ENCODE results near the gene TMEM239. TPM values are rescaled to one million over a fixed set of nuclear protein-coding genes. Genes with fewer than 3 reads are reported as not detected.

TMEM239 gene
- polyA plus RNA-seq, 1 of the 3 experiments (the other 2 are of a cell fraction): 0.02 TPM

DNA sequence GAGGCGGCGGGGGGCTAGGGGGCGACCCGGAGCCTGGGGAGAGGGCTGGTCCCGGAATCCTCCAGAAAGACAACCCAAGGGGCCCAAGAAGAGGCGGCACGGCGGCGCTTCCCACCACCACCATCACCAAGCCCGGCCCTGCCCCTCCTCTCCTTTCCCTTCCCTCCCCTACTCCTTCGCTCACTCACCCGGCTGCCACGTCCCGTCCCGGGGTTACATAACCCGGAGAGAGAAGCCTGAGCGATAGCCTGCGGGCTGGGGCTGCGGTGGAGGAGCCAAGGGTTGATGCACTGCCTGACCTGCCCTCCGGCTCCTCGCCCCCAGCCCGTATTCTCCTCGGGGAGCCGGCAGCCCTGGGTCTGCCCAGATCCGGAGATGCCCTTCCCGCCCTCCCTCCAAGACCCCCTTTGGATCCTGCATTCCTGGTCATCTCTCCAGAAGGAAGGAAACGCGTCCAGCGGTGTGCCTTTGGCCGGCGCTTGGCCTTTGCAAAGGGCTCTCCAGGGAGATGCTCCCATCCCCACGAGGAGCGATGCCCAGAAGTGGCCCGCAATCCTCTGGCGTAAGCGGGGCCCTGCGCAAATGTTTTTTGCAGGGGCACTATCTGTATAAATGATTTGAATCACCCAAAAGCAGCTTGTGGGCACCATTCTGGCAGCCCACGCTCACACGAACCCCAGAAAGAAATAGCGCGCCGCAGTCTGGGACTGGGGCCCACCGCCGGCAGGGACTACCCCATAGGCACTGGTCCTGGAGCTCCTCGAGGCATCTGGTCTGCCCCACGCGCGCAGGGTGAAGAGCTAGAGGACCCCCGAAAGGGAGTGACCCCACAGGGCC lies 11.1 kb upstream of the TMEM239 start:
- Histone ChIP-seq H3K27ac (ENCODE audit: low read depth in 2 of 2, low read length in 1 of 2) (no peak overlapping the region), H3K79me2 (ENCODE audit: insufficient read depth) (no peaks in the 10 kb centered on the region), H3K9me2 (no peaks in the 10 kb centered on the region), H3K36me3 (replicated peaks in 1 of 2; ENCODE audit: control insufficient read depth in 1 of 2, insufficient read depth in 2 of 2, low read length in 1 of 2) (no peaks in the 10 kb centered on the region), H2AFZ (ENCODE audit: low read depth) (no peak overlapping the region), H3F3A (replicated peaks; ENCODE audit: insufficient read depth) (no peaks in the 10 kb centered on the region), H3K4me1 (ENCODE audit: control insufficient read depth in 1 of 2, insufficient read depth in 2 of 2, low read depth in 1 of 2, low read length in 1 of 2) (peaks cover 0 to 6% of the 10 kb centered on the region in 2 experiments; a peak in 1 of 4 replicates), H3K27me3 (ENCODE audit: insufficient read depth) (no peaks in the 10 kb centered on the region), H4K20me1 (ENCODE audit: insufficient read depth) (no peaks in the 10 kb centered on the region), H3K9me3 (no peaks in the 10 kb centered on the region), H3K4me3 (ENCODE audit: low read depth in 2 of 2, low read length in 1 of 2) (no peak overlapping the region), H3K9ac (no peak overlapping the region), H3K4me2 (no peak overlapping the region)
- TF ChIP-seq RXRA (IDR thresholded peaks at IDR 0.05; ENCODE audit: borderline replicate concordance, low read depth) (no peak), MAX (IDR thresholded peaks at IDR 0.05; ENCODE audit: low read depth) (no peak), EZH2phosphoT487 (IDR thresholded peaks at IDR 0.05; ENCODE audit: borderline replicate concordance, low read depth) (no peak), TAF1 (IDR thresholded peaks at IDR 0.05; ENCODE audit: borderline replicate concordance, low read depth, low read length) (no peak), FOSL2 (IDR thresholded peaks at IDR 0.05; ENCODE audit: borderline replicate concordance, low read depth) (no peak)
- TF ChIP-seq, protein P1, sequence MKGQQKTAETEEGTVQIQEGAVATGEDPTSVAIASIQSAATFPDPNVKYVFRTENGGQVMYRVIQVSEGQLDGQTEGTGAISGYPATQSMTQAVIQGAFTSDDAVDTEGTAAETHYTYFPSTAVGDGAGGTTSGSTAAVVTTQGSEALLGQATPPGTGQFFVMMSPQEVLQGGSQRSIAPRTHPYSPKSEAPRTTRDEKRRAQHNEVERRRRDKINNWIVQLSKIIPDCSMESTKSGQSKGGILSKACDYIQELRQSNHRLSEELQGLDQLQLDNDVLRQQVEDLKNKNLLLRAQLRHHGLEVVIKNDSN (IDR thresholded peaks at IDR 0.05; ENCODE audit: borderline replicate concordance, low read depth): no peak
- TF ChIP-seq, protein P2, sequence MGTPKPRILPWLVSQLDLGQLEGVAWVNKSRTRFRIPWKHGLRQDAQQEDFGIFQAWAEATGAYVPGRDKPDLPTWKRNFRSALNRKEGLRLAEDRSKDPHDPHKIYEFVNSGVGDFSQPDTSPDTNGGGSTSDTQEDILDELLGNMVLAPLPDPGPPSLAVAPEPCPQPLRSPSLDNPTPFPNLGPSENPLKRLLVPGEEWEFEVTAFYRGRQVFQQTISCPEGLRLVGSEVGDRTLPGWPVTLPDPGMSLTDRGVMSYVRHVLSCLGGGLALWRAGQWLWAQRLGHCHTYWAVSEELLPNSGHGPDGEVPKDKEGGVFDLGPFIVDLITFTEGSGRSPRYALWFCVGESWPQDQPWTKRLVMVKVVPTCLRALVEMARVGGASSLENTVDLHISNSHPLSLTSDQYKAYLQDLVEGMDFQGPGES (IDR thresholded peaks at IDR 0.05; ENCODE audit: low read depth, low read length): no peak
- DNase-seq: peak; percentile 25
- WGBS (ENCODE audit: low lambda C conversion rate): 74% methylated on average over 39 of the region's 49 CpGs
- CTCF ChIA-PET: no interaction called here
- POLR2A ChIA-PET: no interaction called here

DNA sequence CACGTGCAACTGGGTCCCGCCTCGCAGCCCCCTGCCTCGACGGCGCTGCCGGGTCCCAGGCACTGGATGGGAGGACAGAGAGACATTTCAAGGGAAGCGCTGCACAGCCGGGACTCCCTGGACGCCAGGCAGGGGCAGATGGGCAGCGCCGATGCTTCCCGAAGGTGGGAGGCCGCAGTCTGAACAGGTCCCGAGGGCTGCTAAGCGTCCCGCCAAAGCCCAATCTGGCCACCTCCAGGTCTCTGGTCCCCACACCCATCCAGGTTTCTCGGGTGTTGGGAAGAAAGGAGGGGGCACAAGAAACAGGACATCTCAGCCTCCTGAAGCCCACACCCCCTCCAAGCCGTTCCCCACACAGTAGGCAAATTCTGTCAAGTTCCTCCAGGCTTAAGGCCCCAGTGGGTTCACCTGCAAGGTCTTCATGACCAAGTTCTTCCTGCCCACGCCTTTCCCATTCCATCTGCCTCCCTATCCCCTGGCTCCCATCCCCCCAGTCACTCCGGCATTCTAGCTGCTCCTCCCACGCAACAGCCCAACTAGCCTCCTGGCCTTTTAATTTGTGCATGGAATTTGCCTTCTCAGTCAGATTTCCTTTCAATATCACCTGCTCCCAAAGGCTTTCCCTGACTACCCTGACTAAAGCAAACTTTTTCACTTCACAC lies 10.3 kb upstream of the TMEM239 start:
- Histone ChIP-seq H3K4me3 (ENCODE audit: low read depth in 2 of 2, low read length in 1 of 2) (no peak overlapping the region), H3K4me1 (ENCODE audit: control insufficient read depth in 1 of 2, insufficient read depth in 2 of 2, low read depth in 1 of 2, low read length in 1 of 2) (peaks cover 0 to 6% of the 10 kb centered on the region in 2 experiments; a peak in 1 of 4 replicates), H4K20me1 (ENCODE audit: insufficient read depth) (no peaks in the 10 kb centered on the region), H3K36me3 (replicated peaks in 1 of 2; ENCODE audit: control insufficient read depth in 1 of 2, insufficient read depth in 2 of 2, low read length in 1 of 2) (no peaks in the 10 kb centered on the region), H3K9me3 (no peaks in the 10 kb centered on the region), H3F3A (replicated peaks; ENCODE audit: insufficient read depth) (no peaks in the 10 kb centered on the region), H3K27me3 (ENCODE audit: insufficient read depth) (no peaks in the 10 kb centered on the region), H3K27ac (ENCODE audit: low read depth in 2 of 2, low read length in 1 of 2) (no peak overlapping the region), H3K9ac (no peak overlapping the region), H2AFZ (ENCODE audit: low read depth) (no peak overlapping the region), H3K79me2 (ENCODE audit: insufficient read depth) (no peaks in the 10 kb centered on the region), H3K9me2 (no peaks in the 10 kb centered on the region), H3K4me2 (no peak overlapping the region)
- ChIA-PET POLR2A (no interaction called here), CTCF (no interaction called here)
- 79% methylated on average over 12 of the region's 22 CpGs for WGBS (ENCODE audit: low lambda C conversion rate)
- peak; percentile 21 for DNase-seq
- TF ChIP-seq JUND (IDR thresholded peaks at IDR 0.05) (no peak), RAD21 (IDR thresholded peaks at IDR 0.05; ENCODE audit: low read length) (no peak), GATA2 (CRISPR knock-in tag; IDR thresholded peaks at IDR 0.05) (no peak), FOXM1 (IDR thresholded peaks at IDR 0.05; ENCODE audit: low read depth) (no peak), FOXJ3 (CRISPR knock-in tag; IDR thresholded peaks at IDR 0.05) (no peak), SIN3A (IDR thresholded peaks at IDR 0.05; ENCODE audit: borderline replicate concordance, low read depth, low read length) (no peak)
- TF ChIP-seq, protein P2 (IDR thresholded peaks at IDR 0.05; ENCODE audit: low read depth, low read length): no peak
